BE2C (cell line): ENCODE measurements around the gene THSD7B.

Experiments
- DNase-seq: peaks from one replicate; pipeline ENCODE4 v3.0.0-alpha.2; 2020
- H3K27me3 ChIP-seq: fragments of 250-450 bp; sonication (Bioruptor Pico); 2 replicates; pipeline ENCODE4 v1.5.1; 2020; ENCODE audit warnings: mild to moderate bottlenecking
- H3K36me3 ChIP-seq: fragments of 250-450 bp; sonication (Bioruptor Pico); 2 replicates; pipeline ENCODE4 v1.5.1; 2020; ENCODE audit warnings: mild to moderate bottlenecking
- H3K4me1 ChIP-seq: fragments of 250-450 bp; sonication (Bioruptor Pico); 2 replicates; pipeline ENCODE4 v1.5.1; 2020
- H3K4me3 ChIP-seq: 2 replicates; pipeline ENCODE4 v1.5.1; 2011; ENCODE audit warnings: low read depth, low read length
- H3K9me3 ChIP-seq: fragments of 250-450 bp; sonication (Bioruptor Pico); 2 replicates; pipeline ENCODE4 v1.5.1; 2020
- TF ChIP-seq, protein P1 (sequence below): IDR thresholded peaks from 2 replicates; pipeline ENCODE4 v1.5.1; 2012; ENCODE audit warnings: mild to moderate bottlenecking, low read depth, low read length

Gene THSD7B

DNA sequence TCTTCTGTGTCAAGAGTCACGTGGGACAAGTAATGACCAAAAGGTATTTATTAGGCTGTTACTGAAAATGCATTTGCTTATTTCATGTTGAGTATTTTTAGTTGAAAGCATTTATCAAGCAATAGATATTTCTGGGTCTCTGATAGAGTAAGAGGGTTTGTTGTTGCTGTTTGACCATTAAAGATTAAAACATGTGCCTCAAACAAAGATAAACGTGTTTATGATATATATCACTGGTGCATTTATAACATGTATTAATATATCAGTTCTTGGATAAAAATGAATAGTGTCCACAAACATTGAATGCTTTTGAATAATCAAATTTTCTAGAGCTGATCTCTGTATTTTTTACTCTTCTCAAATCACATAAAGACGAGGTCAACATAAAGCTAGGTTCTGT lies 467.7 kb downstream of the THSD7B start:
- TF ChIP-seq, protein P1, sequence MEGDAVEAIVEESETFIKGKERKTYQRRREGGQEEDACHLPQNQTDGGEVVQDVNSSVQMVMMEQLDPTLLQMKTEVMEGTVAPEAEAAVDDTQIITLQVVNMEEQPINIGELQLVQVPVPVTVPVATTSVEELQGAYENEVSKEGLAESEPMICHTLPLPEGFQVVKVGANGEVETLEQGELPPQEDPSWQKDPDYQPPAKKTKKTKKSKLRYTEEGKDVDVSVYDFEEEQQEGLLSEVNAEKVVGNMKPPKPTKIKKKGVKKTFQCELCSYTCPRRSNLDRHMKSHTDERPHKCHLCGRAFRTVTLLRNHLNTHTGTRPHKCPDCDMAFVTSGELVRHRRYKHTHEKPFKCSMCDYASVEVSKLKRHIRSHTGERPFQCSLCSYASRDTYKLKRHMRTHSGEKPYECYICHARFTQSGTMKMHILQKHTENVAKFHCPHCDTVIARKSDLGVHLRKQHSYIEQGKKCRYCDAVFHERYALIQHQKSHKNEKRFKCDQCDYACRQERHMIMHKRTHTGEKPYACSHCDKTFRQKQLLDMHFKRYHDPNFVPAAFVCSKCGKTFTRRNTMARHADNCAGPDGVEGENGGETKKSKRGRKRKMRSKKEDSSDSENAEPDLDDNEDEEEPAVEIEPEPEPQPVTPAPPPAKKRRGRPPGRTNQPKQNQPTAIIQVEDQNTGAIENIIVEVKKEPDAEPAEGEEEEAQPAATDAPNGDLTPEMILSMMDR, result no peak

DNA sequence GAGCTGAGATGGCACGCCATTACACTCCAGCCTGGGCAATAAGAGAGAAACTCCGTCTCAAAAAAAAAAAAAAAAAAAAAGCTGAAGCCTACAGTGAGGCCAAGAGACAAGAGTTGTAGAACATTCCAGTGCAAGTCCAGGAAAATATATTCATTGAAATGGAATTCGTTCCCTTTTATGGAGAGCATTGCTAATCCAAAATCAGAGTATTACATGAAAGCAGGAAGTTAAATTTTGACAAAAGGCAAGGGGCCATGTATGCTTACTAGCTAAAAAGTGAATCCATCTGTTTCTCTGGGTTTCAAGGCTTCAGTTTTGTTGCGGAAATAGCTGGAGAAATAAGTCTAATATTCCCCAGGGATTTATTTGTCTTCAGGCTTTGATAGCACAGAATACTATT lies 471.7 kb downstream of the THSD7B start:
- TF ChIP-seq, protein P1, result no peak
- no peaks in the 10 kb centered on the region for H3K4me1 ChIP-seq
- H3K4me3 ChIP-seq, result no peak overlapping the region
- H3K27me3 ChIP-seq, result no peaks in the 10 kb centered on the region
- no peaks in the 10 kb centered on the region for H3K36me3 ChIP-seq
- H3K9me3 ChIP-seq, result no peaks in the 10 kb centered on the region
- no peak for DNase-seq

More for the DNA sequence above, 467.7 kb downstream of the THSD7B start:
- no peaks in the 10 kb centered on the region for H3K4me1 ChIP-seq
- no peak for DNase-seq
- H3K36me3 ChIP-seq, result no peaks in the 10 kb centered on the region
- no peaks in the 10 kb centered on the region for H3K9me3 ChIP-seq
- H3K4me3 ChIP-seq, result no peak overlapping the region
- no peaks in the 10 kb centered on the region for H3K27me3 ChIP-seq

DNA sequence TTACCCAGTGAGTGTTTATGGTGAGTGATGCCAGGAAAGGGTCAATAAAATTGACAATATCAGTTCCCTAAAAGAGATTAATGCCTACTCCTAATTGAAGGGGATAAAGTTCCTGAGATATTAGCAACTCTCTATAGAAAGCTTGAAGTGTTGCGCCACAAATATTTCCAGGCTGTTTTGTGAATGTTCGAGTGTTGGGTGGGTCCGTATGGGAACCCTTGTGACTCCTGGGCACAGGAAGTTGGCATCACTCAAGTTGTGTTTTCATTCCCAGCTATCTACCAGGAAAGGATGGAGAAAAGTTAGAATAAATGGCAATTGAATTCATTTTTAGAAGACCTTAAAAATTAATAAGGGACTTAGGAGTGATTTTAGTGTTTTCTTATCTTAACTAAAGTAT lies 472.7 kb downstream of the THSD7B start:
- DNase-seq, result no peak
- TF ChIP-seq, protein P1, result no peak
- no peaks in the 10 kb centered on the region for H3K4me1 ChIP-seq
- H3K27me3 ChIP-seq, result no peaks in the 10 kb centered on the region
- no peaks in the 10 kb centered on the region for H3K36me3 ChIP-seq
- H3K4me3 ChIP-seq, result no peak overlapping the region
- no peaks in the 10 kb centered on the region for H3K9me3 ChIP-seq

DNA sequence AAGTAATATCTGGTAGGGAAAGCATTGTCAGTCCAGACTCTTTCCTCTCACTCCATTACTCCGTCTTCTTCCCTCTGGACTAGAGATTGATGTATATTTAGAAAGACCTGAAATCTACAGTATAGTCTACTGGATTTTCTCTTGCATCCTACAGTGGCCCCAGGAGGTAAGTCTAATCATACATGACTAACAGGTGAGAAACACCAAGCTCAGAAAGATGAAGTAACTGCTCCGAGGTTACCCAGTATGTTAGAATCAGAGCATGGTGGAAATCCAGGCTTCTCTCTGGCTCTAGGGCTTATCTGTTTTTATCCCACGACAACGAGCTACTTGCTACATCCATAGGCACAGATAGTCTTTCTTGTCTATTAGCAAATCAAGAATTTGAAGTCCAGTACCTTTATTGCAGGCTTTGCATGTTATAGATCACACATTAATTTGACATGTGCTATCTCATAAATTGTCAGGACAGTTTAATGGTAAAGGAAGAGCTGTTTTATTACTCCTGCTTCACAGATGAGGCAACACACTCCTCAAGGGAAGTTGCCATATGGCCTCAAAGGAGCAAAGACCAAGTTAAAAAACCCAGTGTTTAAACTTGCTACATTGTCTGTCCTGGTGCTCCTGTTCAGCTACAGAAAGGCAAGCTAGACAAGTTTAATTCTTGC lies 484.3 kb downstream of the THSD7B start:
- DNase-seq, result no peak

DNA sequence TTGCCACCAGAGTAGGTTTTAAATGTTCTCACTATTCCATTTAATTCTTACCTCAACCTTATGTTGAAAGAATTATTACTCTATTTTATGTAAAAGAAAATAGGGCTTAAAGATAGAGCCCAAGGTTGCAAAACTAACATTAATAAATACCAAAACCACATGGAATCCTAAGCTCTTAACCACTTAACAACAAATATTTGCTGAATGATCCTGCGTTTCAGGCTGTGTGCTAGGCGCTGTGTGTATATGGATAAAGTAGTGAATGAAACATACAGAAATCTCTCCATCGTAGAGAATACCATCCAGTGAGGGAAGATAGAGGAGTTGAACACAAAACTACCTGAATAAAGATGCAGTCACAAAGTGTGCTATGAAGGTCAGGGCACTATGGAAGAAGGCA lies 485.1 kb downstream of the THSD7B start:
- Histone ChIP-seq H3K27me3 (no peaks in the 10 kb centered on the region), H3K36me3 (no peaks in the 10 kb centered on the region), H3K4me3 (no peak overlapping the region), H3K4me1 (no peaks in the 10 kb centered on the region), H3K9me3 (no peaks in the 10 kb centered on the region)
- no peak for DNase-seq
- TF ChIP-seq, protein P1, result no peak

More for the DNA sequence above, 484.3 kb downstream of the THSD7B start:
- H3K27me3 ChIP-seq, result no peaks in the 10 kb centered on the region
- no peaks in the 10 kb centered on the region for H3K36me3 ChIP-seq
- H3K4me3 ChIP-seq, result no peak overlapping the region
- H3K4me1 ChIP-seq, result no peaks in the 10 kb centered on the region
- TF ChIP-seq, protein P1, result no peak
- no peaks in the 10 kb centered on the region for H3K9me3 ChIP-seq

DNA sequence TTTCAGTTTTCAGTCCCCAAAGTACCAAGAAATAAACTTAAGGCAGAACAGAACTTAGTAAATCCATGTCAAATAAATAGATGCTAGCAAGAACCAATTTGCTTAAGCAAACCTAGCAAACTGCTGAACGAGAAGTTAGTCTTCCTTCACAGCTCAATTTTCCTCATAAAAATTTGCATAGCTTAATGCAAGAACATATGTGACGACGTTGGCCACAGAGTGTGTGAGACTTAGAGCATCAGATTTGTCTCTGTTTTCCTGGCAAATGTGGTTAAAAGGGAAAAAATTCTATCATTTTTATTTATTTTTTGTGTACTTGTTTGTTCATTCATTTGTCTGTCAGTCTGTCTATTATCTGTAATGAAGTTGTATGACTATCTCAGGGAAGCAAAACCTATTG lies 485.7 kb downstream of the THSD7B start:
- TF ChIP-seq, protein P1, result no peak
- H3K36me3 ChIP-seq, result no peaks in the 10 kb centered on the region
- no peaks in the 10 kb centered on the region for H3K4me1 ChIP-seq
- DNase-seq, result no peak
- H3K4me3 ChIP-seq, result no peak overlapping the region
- H3K27me3 ChIP-seq, result no peaks in the 10 kb centered on the region
- no peaks in the 10 kb centered on the region for H3K9me3 ChIP-seq
